PC-3 (cell line): ENCODE measurements around the gene IRF2BP1. TPM values are rescaled to one million over a fixed set of nuclear protein-coding genes. Genes with fewer than 3 reads are reported as not detected.

Experiments
- ATAC-seq: fragments of 200-7000 bp; cut with Tn5 transposase; 2 replicates; pipeline ENCODE4 v1.9.1; 2020; ENCODE audit warnings: mild to moderate bottlenecking, moderate library complexity
- BruUV-seq: library from RNA; stranded (reverse); fragments of 400-500 nt; replicated peaks from 2 replicates; lab custom pipeline; 2021; lab: Mats Ljungman, UMichigan
- CTCF ChIA-PET: fragments of 300-600 bp; sonication (Branson Sonifier 250); formaldehyde crosslinking; loops from one replicate; lab custom pipeline; 2022; ENCODE audit warnings: antibody characterized with exemption; lab: Charles Lee
- POLR2A ChIA-PET: fragments of 300-600 bp; sonication (Branson Sonifier 250); formaldehyde crosslinking; loops from one replicate; lab custom pipeline; 2022; ENCODE audit warnings: antibody characterized with exemption; ENCODE audit not compliant: unreplicated experiment; lab: Charles Lee
- DNase-seq: peaks from one replicate; pipeline ENCODE4 v3.0.0-alpha.2; 2015
- H2AFZ ChIP-seq: fragments of 300-600 bp; sonication (generic); 2 replicates; pipeline ENCODE4 v1.6.0; 2016; ENCODE audit warnings: antibody characterized with exemption, low read length
- H3F3A ChIP-seq: fragments of 300-600 bp; sonication (generic); one replicate; pipeline ENCODE4 v1.6.0; 2017; ENCODE audit warnings: antibody characterized with exemption, low read length, control low read depth, mild to moderate bottlenecking; ENCODE audit not compliant: unreplicated experiment
- H3K27ac ChIP-seq: fragments of 300-600 bp; sonication (generic); 2 replicates; pipeline ENCODE4 v1.5.1; 2016; ENCODE audit warnings: mild to moderate bottlenecking, low read length
- H3K27me3 ChIP-seq: fragments of 300-600 bp; sonication (generic); 2 replicates; pipeline ENCODE4 v1.6.1; 2016; ENCODE audit warnings: low read length, mixed read lengths
- H3K36me3 ChIP-seq: fragments of 300-600 bp; sonication (generic); 2 replicates; pipeline ENCODE4 v1.6.1; 2016; ENCODE audit warnings: low read depth, mixed run types, low read length, mixed read lengths
- H3K4me1 ChIP-seq: fragments of 300-600 bp; sonication (generic); 2 replicates; pipeline ENCODE4 v1.5.1; 2016; ENCODE audit warnings: low read length; ENCODE audit not compliant: insufficient read depth
- H3K4me2 ChIP-seq: fragments of 300-600 bp; sonication (generic); 2 replicates; pipeline ENCODE4 v1.6.0; 2016; ENCODE audit warnings: low read length
- H3K4me3 ChIP-seq: fragments of 300-600 bp; sonication (generic); 2 replicates; pipeline ENCODE4 v1.5.1; 2016; ENCODE audit warnings: mild to moderate bottlenecking, low read length, mixed read lengths
- H3K79me2 ChIP-seq: fragments of 300-600 bp; sonication (generic); 2 replicates; pipeline ENCODE4 v1.6.1; 2017; ENCODE audit warnings: low read length, mixed read lengths
- H3K9ac ChIP-seq: fragments of 300-600 bp; sonication (generic); 2 replicates; pipeline ENCODE4 v1.6.0; 2016; ENCODE audit warnings: mild to moderate bottlenecking, low read length
- H3K9me2 ChIP-seq: fragments of 300-600 bp; sonication (generic); replicated peaks from 2 replicates; pipeline ENCODE4 v1.6.1; 2016; ENCODE audit warnings: mixed run types, low read length, mixed read lengths
- H3K9me3 ChIP-seq: fragments of 300-600 bp; sonication (generic); 2 replicates; pipeline ENCODE4 v1.6.1; 2016; ENCODE audit warnings: low read length, mixed read lengths
- H4K20me1 ChIP-seq: fragments of 300-600 bp; sonication (generic); 2 replicates; pipeline ENCODE4 v1.6.1; 2016; ENCODE audit warnings: low read length, mixed read lengths
- EZH2 ChIP-seq: fragments of 300-600 bp; sonication (generic); IDR thresholded peaks from one replicate; pipeline ENCODE4 v1.6.1; 2017; ENCODE audit warnings: antibody characterized with exemption, mild to moderate bottlenecking, low read length; ENCODE audit not compliant: unreplicated experiment
- EZH2phosphoT487 ChIP-seq: fragments of 300-600 bp; sonication (generic); IDR thresholded peaks from 2 replicates; pipeline ENCODE4 v1.6.1; 2018; ENCODE audit warnings: mild to moderate bottlenecking, antibody characterized with exemption, low read length, borderline replicate concordance
- intact Hi-C: fragments of 100-400 bp; cut with micrococcal nuclease; formaldehyde crosslinking; loops from 2 replicates; pipeline ENCODE4 v1.9.0; 2023
- total RNA-seq: library from RNA; depleted of rRNA; stranded (reverse); fragments of >200 nt; gene quantifications from 2 replicates; pipeline ENCODE4 v1.2.3, GENCODE V29; 2014; rRNA removed
- TF ChIP-seq, protein P1 (sequence below): fragments of 300-600 bp; sonication (generic); conservative IDR thresholded peaks from 2 replicates; pipeline ENCODE4 v1.5.1; 2017; ENCODE audit warnings: antibody characterized with exemption, low read depth, mild to moderate bottlenecking, low read length

The IRF2BP1 gene
- total RNA-seq, 1 experiment from 2014 or later, result 31.5 TPM

DNA sequence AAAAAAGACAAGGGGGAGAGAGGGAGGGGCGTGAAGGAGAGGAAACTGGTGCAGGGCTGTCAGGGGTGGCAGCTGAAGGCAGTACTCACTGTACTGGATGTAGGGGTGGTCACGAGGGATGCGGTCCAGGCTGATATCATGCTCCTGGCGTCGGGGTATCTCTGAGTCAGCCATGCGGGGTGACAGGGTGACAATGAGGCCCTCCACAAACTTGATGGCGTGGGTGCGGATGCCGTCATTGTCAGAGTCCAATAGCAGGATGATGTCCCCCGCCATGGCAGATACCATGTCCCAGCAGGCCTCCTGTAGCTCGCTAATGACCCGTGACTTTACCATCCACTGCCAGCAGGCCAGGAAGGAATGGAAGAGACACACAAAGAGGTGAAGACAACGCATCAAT lies 38.3 kb downstream of the IRF2BP1 start:
- Histone ChIP-seq H3K9ac (no peak overlapping the region), H3F3A (no peaks in the 10 kb centered on the region), H2AFZ (no peak overlapping the region), H3K9me3 (no peaks in the 10 kb centered on the region), H3K9me2 (no peaks in the 10 kb centered on the region), H3K4me2 (no peak overlapping the region), H3K79me2 (no peaks in the 10 kb centered on the region), H4K20me1 (no peaks in the 10 kb centered on the region), H3K4me3 (no peak overlapping the region), H3K36me3 (peaks cover 36% of the 10 kb centered on the region), H3K27me3 (no peaks in the 10 kb centered on the region), H3K27ac (no peak overlapping the region), H3K4me1 (no peaks in the 10 kb centered on the region)
- ChIA-PET POLR2A (no interaction called here), CTCF (interaction anchor here (0.6 kb wide), 1 partner anchor 369 kb away, joined by 3 read pairs; no protein-coding TSS in a partner anchor)
- DNase-seq (no peak), ATAC-seq (no peak)
- TF ChIP-seq EZH2, result no peak
- TF ChIP-seq, protein P1, sequence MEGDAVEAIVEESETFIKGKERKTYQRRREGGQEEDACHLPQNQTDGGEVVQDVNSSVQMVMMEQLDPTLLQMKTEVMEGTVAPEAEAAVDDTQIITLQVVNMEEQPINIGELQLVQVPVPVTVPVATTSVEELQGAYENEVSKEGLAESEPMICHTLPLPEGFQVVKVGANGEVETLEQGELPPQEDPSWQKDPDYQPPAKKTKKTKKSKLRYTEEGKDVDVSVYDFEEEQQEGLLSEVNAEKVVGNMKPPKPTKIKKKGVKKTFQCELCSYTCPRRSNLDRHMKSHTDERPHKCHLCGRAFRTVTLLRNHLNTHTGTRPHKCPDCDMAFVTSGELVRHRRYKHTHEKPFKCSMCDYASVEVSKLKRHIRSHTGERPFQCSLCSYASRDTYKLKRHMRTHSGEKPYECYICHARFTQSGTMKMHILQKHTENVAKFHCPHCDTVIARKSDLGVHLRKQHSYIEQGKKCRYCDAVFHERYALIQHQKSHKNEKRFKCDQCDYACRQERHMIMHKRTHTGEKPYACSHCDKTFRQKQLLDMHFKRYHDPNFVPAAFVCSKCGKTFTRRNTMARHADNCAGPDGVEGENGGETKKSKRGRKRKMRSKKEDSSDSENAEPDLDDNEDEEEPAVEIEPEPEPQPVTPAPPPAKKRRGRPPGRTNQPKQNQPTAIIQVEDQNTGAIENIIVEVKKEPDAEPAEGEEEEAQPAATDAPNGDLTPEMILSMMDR, result no peak
- intact Hi-C loops, result no loop called here
- BruUV-seq, result no TSS peak

DNA sequence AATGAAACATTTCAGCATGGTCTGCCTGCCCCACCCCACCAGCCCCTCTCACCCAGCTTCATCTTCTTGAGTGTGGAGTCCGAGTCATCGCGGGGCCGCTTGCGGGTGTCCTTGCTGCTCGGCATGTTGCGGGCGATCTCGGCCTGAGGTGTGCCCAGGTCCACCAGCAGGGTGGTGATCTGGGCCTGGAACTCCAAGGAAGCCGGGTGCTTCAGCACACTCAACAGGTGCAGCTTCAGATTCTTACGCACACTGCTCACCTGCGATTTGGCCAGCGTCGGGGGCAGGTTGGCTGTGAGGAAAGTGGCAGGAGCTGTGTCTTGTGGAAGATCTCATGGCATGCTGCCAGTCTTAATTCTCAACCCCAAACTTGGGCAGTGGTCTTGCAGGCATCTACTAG lies 43.7 kb downstream of the IRF2BP1 start:
- Histone ChIP-seq H3K27ac (no peak overlapping the region), H3F3A (no peaks in the 10 kb centered on the region), H3K4me3 (no peak overlapping the region), H3K4me1 (no peaks in the 10 kb centered on the region), H3K4me2 (no peak overlapping the region), H3K9me3 (no peaks in the 10 kb centered on the region), H3K79me2 (no peaks in the 10 kb centered on the region), H3K36me3 (peaks cover 18% of the 10 kb centered on the region), H3K9ac (no peak overlapping the region), H3K9me2 (no peaks in the 10 kb centered on the region), H4K20me1 (no peaks in the 10 kb centered on the region), H3K27me3 (no peaks in the 10 kb centered on the region), H2AFZ (no peak overlapping the region)
- POLR2A ChIA-PET, result no interaction called here
- CTCF ChIA-PET, result no interaction called here
- TF ChIP-seq, protein P1, result no peak
- no peak for TF ChIP-seq EZH2
- TF ChIP-seq EZH2phosphoT487, result no peak
- ATAC-seq (no peak), DNase-seq (no peak)
- no TSS peak for BruUV-seq
- intact Hi-C loops, result no loop called here

DNA sequence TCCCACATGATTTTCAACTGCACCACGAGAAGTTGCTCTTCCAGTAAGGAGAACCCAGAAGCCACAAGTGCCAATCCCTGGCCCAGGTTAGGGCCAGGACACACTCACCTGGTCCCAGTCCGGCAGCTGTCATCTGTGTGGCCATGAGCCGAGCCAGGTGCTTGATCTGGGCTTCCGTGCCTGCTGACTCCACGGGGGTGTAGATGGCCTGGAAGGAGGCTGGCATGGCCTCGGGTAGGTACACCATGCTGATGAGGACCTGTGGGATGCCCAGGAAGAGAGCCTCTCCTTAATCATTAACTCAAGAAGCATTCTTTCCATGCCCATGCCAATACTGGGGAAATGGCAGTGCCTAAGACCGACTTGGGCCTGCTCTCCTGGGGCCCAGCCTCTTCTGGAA lies 51.0 kb downstream of the IRF2BP1 start:
- Histone ChIP-seq H3K36me3 (peaks cover 19% of the 10 kb centered on the region), H3K4me1 (no peaks in the 10 kb centered on the region), H4K20me1 (no peaks in the 10 kb centered on the region), H3K9ac (no peak overlapping the region), H2AFZ (no peak overlapping the region), H3F3A (no peaks in the 10 kb centered on the region), H3K4me2 (no peak overlapping the region), H3K27me3 (no peaks in the 10 kb centered on the region), H3K9me2 (no peaks in the 10 kb centered on the region), H3K4me3 (no peak overlapping the region), H3K79me2 (no peaks in the 10 kb centered on the region), H3K9me3 (no peaks in the 10 kb centered on the region), H3K27ac (no peak overlapping the region)
- DNase-seq (no peak), ATAC-seq (no peak)
- BruUV-seq, result no TSS peak
- no peak for TF ChIP-seq EZH2
- ChIA-PET POLR2A (no interaction called here), CTCF (no interaction called here)
- intact Hi-C loops, result no loop called here

Other genes with a start within 250 kb of the IRF2BP1 start
- gene EML2, start 246.7 kb downstream of the IRF2BP1 start, total RNA-seq, result 28.9 and 37.8 TPM in 2 replicates
- gene GIPR, start 217.9 kb downstream of the IRF2BP1 start, total RNA-seq, result 1.9 and 4.8 TPM in 2 replicates
- gene SNRPD2, start 194.2 kb downstream of the IRF2BP1 start, total RNA-seq, result 554 and 631 TPM in 2 replicates
- 9.8 and 13.4 TPM in 2 replicates for gene QPCTL, start 193.5 kb downstream of the IRF2BP1 start, total RNA-seq
- 12.8 and 16.1 TPM in 2 replicates for gene FBXO46, start 155.2 kb downstream of the IRF2BP1 start, total RNA-seq
- not detected in 2 replicates for gene MEIOSIN, start 152.7 kb downstream of the IRF2BP1 start, total RNA-seq
- gene SIX5, start 116.9 kb downstream of the IRF2BP1 start, total RNA-seq, result 9.3 and 13.6 TPM in 2 replicates
- gene DMPK, start 103.7 kb downstream of the IRF2BP1 start, total RNA-seq, result 18.3 and 18.9 TPM in 2 replicates
- 34.9 and 50.3 TPM in 2 replicates for gene DMWD, start 93.3 kb downstream of the IRF2BP1 start, total RNA-seq
- gene RSPH6A, start 70.8 kb downstream of the IRF2BP1 start, total RNA-seq, result 0.12 TPM in 1 of 2 replicates, not detected in the other
- gene SYMPK, start 23.0 kb downstream of the IRF2BP1 start, total RNA-seq, result 36.6 and 67.3 TPM in 2 replicates
- 0.33 and 0.40 TPM in 2 replicates for gene FOXA3, start 21.8 kb downstream of the IRF2BP1 start, total RNA-seq
- 5.4 and 12.0 TPM in 2 replicates for gene MYPOP, start 16.5 kb upstream of the IRF2BP1 start, total RNA-seq
- not detected in 2 replicates for gene NANOS2, start 28.6 kb upstream of the IRF2BP1 start, total RNA-seq
- 0.06 TPM in 1 of 2 replicates, not detected in the other for gene NOVA2, start 87.7 kb upstream of the IRF2BP1 start, total RNA-seq
- gene CCDC61, start 109.3 kb upstream of the IRF2BP1 start, total RNA-seq, result 6.3 and 7.7 TPM in 2 replicates
- not detected in 2 replicates for gene PGLYRP1, start 136.9 kb upstream of the IRF2BP1 start, total RNA-seq
- gene IGFL4, start 154.9 kb upstream of the IRF2BP1 start, total RNA-seq, result not detected in 2 replicates
- gene IGFL3, start 238.5 kb upstream of the IRF2BP1 start, total RNA-seq, result not detected in 2 replicates